K562 (cell line): ENCODE data around the gene ZNF346. TPM values are rescaled to one million over a fixed set of nuclear protein-coding genes. Genes with fewer than 3 reads are reported as not detected.

ENCODE experiments used
- ATAC-seq: fragments of 200-7000 bp; cut with Tn5 transposase; 3 replicates; pipeline ENCODE4 v1.9.1; 2020; ENCODE audit warnings: moderate library complexity
- BruUV-seq: library from RNA; stranded (reverse); fragments of 400-500 nt; replicated peaks from 2 replicates; lab custom pipeline; 2021; lab: Mats Ljungman, UMichigan
- CTCF ChIA-PET: fragments of 300-600 bp; formaldehyde crosslinking; extraction: SDS; loops from one replicate; lab custom pipeline; 2021; ENCODE audit warnings: low intra/inter-chr PET ratio; lab: Yijun Ruan, JAX
- POLR2A ChIA-PET: fragments of 300-600, 350-650 bp; sonication (Branson Sonifier 250); formaldehyde crosslinking; extraction: SDS; loops from one replicate; lab custom pipeline; 2021; ENCODE audit warnings: antibody characterized with exemption, inconsistent platforms; lab: Yijun Ruan, JAX
- DNase-seq, 4 experiments: peaks; one replicate each; pipeline versions ENCODE4 v3.0.0 to v3.0.0-alpha.2; 2011 to 2018; ENCODE audit warnings: low spot score in 3 of 4, mixed read lengths in 3 of 4; ENCODE audit errors: extremely low read depth in 1 of 4
- FAIRE-seq: peaks from 2 replicates; lab custom pipeline; 2011; peaks lifted over from hg19 to GRCh38; lab: Jason Lieb, UNC
- H2AFZ ChIP-seq: 2 replicates; pipeline ENCODE4 v1.6.0; 2011; ENCODE audit warnings: low read depth, low read length, control low read depth, inconsistent platforms
- H3K27ac ChIP-seq: fragments of 200-600 bp; 3 replicates; pipeline ENCODE4 v1.8.0; 2011; ENCODE audit warnings: low read depth, mild to moderate bottlenecking, control low read depth, inconsistent platforms, low read length, moderate library complexity, mixed read lengths; ENCODE audit errors: extremely low read depth
- H3K27me3 ChIP-seq, 2 experiments: fragments of 300-600 bp in 1 of 2; 2 replicates in 1 of 2; 3 replicates in 1 of 2; pipeline versions ENCODE4 v1.6.0 to v1.8.0; 2011; ENCODE audit warnings: inconsistent platforms in 2 of 2, low read length in 2 of 2, mild to moderate bottlenecking in 1 of 2, mixed read lengths in 1 of 2, moderate library complexity in 1 of 2; ENCODE audit not compliant: control insufficient read depth in 2 of 2, insufficient read depth in 2 of 2
- H3K36me3 ChIP-seq: fragments of 300-600 bp; 3 replicates; pipeline ENCODE4 v1.8.0; 2011; ENCODE audit warnings: mild to moderate bottlenecking, low read length, inconsistent platforms; ENCODE audit not compliant: control insufficient read depth, insufficient read depth
- H3K4me1 ChIP-seq, 2 experiments: fragments of 200-600 bp in 1 of 2; replicated peaks in 1 of 2; 2 replicates in 1 of 2; 3 replicates in 1 of 2; pipeline versions ENCODE4 v1.5.1 to v1.8.0; 2011; ENCODE audit warnings: inconsistent platforms in 2 of 2, low read length in 2 of 2, mild to moderate bottlenecking in 1 of 2, mixed read lengths in 1 of 2, moderate library complexity in 1 of 2; ENCODE audit not compliant: control insufficient read depth in 2 of 2, insufficient read depth in 2 of 2
- H3K4me2 ChIP-seq: 2 replicates; pipeline ENCODE4 v1.6.1; 2011; ENCODE audit warnings: low read length, control low read depth, inconsistent platforms, mixed read lengths; ENCODE audit not compliant: insufficient read depth
- H3K4me3 ChIP-seq: fragments of 200-600 bp; sonication (generic), shearing (Covaris generic); 2 replicates; pipeline ENCODE4 v1.5.1; 2016; ENCODE audit warnings: control low read depth, inconsistent platforms
- H3K79me2 ChIP-seq: fragments of 200-600 bp; 3 replicates; pipeline ENCODE4 v1.8.0; 2011; ENCODE audit warnings: low read length, inconsistent platforms; ENCODE audit not compliant: control insufficient read depth, insufficient read depth
- H3K9ac ChIP-seq, 2 experiments: 2 replicates each; pipeline versions ENCODE4 v1.6.0 to v1.6.1; 2011; ENCODE audit warnings: low read depth in 2 of 2, low read length in 2 of 2, control low read depth in 1 of 2, inconsistent platforms in 1 of 2, mild to moderate bottlenecking in 1 of 2, mixed read lengths in 1 of 2; ENCODE audit not compliant: insufficient read depth in 1 of 2
- H3K9me1 ChIP-seq: one replicate; pipeline ENCODE4 v1.6.0; 2011; ENCODE audit warnings: inconsistent platforms, mild to moderate bottlenecking, low read length, moderate library complexity; ENCODE audit not compliant: control insufficient read depth, insufficient read depth
- H3K9me3 ChIP-seq: replicated peaks from 2 replicates; pipeline ENCODE4 v1.5.1; 2011; ENCODE audit warnings: low read depth, low read length, inconsistent platforms; ENCODE audit not compliant: control insufficient read depth, insufficient read depth
- H4K20me1 ChIP-seq: replicated peaks from 2 replicates; pipeline ENCODE4 v1.6.1; 2011; ENCODE audit warnings: low read length, inconsistent platforms, mixed read lengths; ENCODE audit not compliant: control insufficient read depth, insufficient read depth
- ATF1 ChIP-seq, 2 experiments: fragments of 450-650 bp in 1 of 2; IDR thresholded peaks; 2 replicates each; pipeline ENCODE4 v1.6.1; 2016; ENCODE audit warnings: missing compliant biosample characterization in 1 of 2, missing genetic modification characterization in 1 of 2
- CHD4 ChIP-seq: fragments of 200-600 bp; sonication (generic); IDR thresholded peaks from 3 replicates; pipeline ENCODE4 v1.6.1; 2012; ENCODE audit warnings: low read depth, mild to moderate bottlenecking, mixed read lengths, low read length, inconsistent platforms; ENCODE audit not compliant: insufficient read depth, insufficient replicate concordance, poor library complexity, severe bottlenecking
- E2F1 ChIP-seq: sonication (generic); formaldehyde crosslinking; IDR thresholded peaks from 2 replicates; pipeline ENCODE4 v1.8.1; 2023; ENCODE audit warnings: mild to moderate bottlenecking, missing genetic modification reagents, moderate library complexity
- ESRRA ChIP-seq: fragments of 450-650 bp; IDR thresholded peaks from 2 replicates; pipeline ENCODE4 v1.6.1; 2014; ENCODE audit warnings: low read depth, mild to moderate bottlenecking, moderate library complexity, borderline replicate concordance
- FIP1L1 ChIP-seq: fragments of 200-400 bp; formaldehyde crosslinking; IDR thresholded peaks from 2 replicates; pipeline ENCODE4 v1.6.1; 2018; ENCODE audit warnings: mild to moderate bottlenecking, low read depth, low read length; ENCODE audit not compliant: poor library complexity, severe bottlenecking
- HMG20B ChIP-seq: fragments of 250-450 bp; sonication (Bioruptor Pico); IDR thresholded peaks from 2 replicates; pipeline ENCODE4 v1.5.0; 2021; ENCODE audit warnings: mild to moderate bottlenecking
- MBD2 ChIP-seq: sonication (generic); IDR thresholded peaks from 2 replicates; pipeline ENCODE4 v1.6.1; 2016; ENCODE audit warnings: low read depth, borderline replicate concordance
- PHF21A ChIP-seq: fragments of 450-650 bp; IDR thresholded peaks from 2 replicates; pipeline ENCODE4 v1.6.1; 2017; ENCODE audit warnings: low read depth, borderline replicate concordance
- PTRF ChIP-seq: fragments of 450-650 bp; IDR thresholded peaks from 2 replicates; pipeline ENCODE4 v1.6.1; 2016; ENCODE audit warnings: mild to moderate bottlenecking, missing genetic modification characterization, missing compliant biosample characterization
- RAD21 ChIP-seq, 2 experiments: fragments of 250-450 bp in 1 of 2; fragments of 450-650 bp in 1 of 2; sonication (Bioruptor Pico) in 1 of 2; formaldehyde crosslinking in 1 of 2; IDR thresholded peaks in 1 of 2; conservative IDR thresholded peaks in 1 of 2; 2 replicates each; pipeline versions ENCODE4 v1.4.0 to v1.8.0; 2020 to 2022; ENCODE audit warnings: mild to moderate bottlenecking in 2 of 2, moderate library complexity in 1 of 2
- SAFB ChIP-seq: fragments of 200-400 bp; formaldehyde crosslinking; IDR thresholded peaks from 2 replicates; pipeline ENCODE4 v1.6.1; 2017; ENCODE audit warnings: low read depth, low read length, borderline replicate concordance
- SNRNP70 ChIP-seq: fragments of 200-400 bp; formaldehyde crosslinking; optimal IDR thresholded peaks from 2 replicates; pipeline ENCODE3; 2017; ENCODE audit warnings: low read depth, low read length
- SOX6 ChIP-seq: fragments of 450-650 bp; IDR thresholded peaks from 2 replicates; pipeline ENCODE4 v1.6.1; 2014; ENCODE audit warnings: mild to moderate bottlenecking
- TAL1 ChIP-seq: fragments of 450-650 bp; IDR thresholded peaks from 2 replicates; pipeline ENCODE4 v1.6.1; 2016; ENCODE audit warnings: mild to moderate bottlenecking
- TBL1XR1 ChIP-seq, 2 experiments: IDR thresholded peaks; 2 replicates each; pipeline ENCODE4 v1.6.1; 2012; ENCODE audit warnings: improper control_type of control experiment in 2 of 2, low read length in 2 of 2, mild to moderate bottlenecking in 1 of 2
- TGIF2 ChIP-seq: sonication (generic); formaldehyde crosslinking; IDR thresholded peaks from 2 replicates; pipeline ENCODE4 v1.8.1; 2022; ENCODE audit warnings: mild to moderate bottlenecking, missing genetic modification reagents, moderate library complexity
- ZNF764 ChIP-seq: fragments of 250-450 bp; sonication (Bioruptor Pico); IDR thresholded peaks from 2 replicates; pipeline ENCODE4 v1.4.0; 2020; ENCODE audit warnings: low read depth, mild to moderate bottlenecking, moderate library complexity
- WGBS: fragments of 100-300 bp; shearing (Covaris generic); methylation state at CpG from one replicate; pipeline ENCODE4 v1.1.6; 2016; ENCODE audit warnings: low coverage, mixed read lengths; ENCODE audit not compliant: insufficient coverage; ENCODE audit errors: missing lambda C conversion rate; 5-methylcytosine and 5-hydroxymethylcytosine counted together
- in situ Hi-C: fragments of 300-500 bp; cut with MboI; formaldehyde crosslinking; loops from 4 replicates; pipeline ENCODE4 v1.15.0; 2018; ENCODE audit warnings: inconsistent platforms, mixed read lengths
- intact Hi-C: fragments of 100-400 bp; cut with micrococcal nuclease; formaldehyde crosslinking; loops from 2 replicates; pipeline ENCODE4 v1.14.2; 2022
- polyA plus RNA-seq, 8 experiments: library from polyadenylated mRNA; depleted of rRNA in 4 of 8; stranded (reverse) in 5 of 8; unstranded in 3 of 8; fragments of >200 nt; fragmentation: Nextera tagmentation in 2 of 8; fragmentation: Illumina TruSeq in 1 of 8; extraction: Ambion mirVana in 2 of 8; extraction: Trizol in 1 of 8; gene quantifications; 2 replicates each; pipeline versions ENCODE4 v1.2.1 to v1.2.3, GENCODE V29; 2011 to 2014; ENCODE audit warnings: inconsistent platforms in 1 of 8, missing spikeins in 1 of 8
- total RNA-seq, 7 experiments: library from RNA; depleted of rRNA in 6 of 7; stranded (reverse); fragments of >200 nt in 6 of 7; fragmentation: Illumina TruSeq in 2 of 7; extraction: Trizol in 2 of 7; gene quantifications; 2 replicates each; pipeline versions ENCODE4 v1.2.1 to v1.2.3, GENCODE V29; 2011 to 2021; ENCODE audit warnings: low replicate concordance in 1 of 7
- TF ChIP-seq, protein P1 (sequence below): fragments of 450-650 bp; IDR thresholded peaks from 2 replicates; pipeline ENCODE4 v1.6.1; 2018; ENCODE audit warnings: mild to moderate bottlenecking, low read depth; ENCODE audit not compliant: partially characterized antibody

ZNF346 gene
- total and polyA plus RNA-seq, 9 of the 15 experiments (the other 6 are each of a cell fraction or from before 2014, with no cell fraction given): 5.0 to 25.1 (median 20.1) TPM

DNA sequence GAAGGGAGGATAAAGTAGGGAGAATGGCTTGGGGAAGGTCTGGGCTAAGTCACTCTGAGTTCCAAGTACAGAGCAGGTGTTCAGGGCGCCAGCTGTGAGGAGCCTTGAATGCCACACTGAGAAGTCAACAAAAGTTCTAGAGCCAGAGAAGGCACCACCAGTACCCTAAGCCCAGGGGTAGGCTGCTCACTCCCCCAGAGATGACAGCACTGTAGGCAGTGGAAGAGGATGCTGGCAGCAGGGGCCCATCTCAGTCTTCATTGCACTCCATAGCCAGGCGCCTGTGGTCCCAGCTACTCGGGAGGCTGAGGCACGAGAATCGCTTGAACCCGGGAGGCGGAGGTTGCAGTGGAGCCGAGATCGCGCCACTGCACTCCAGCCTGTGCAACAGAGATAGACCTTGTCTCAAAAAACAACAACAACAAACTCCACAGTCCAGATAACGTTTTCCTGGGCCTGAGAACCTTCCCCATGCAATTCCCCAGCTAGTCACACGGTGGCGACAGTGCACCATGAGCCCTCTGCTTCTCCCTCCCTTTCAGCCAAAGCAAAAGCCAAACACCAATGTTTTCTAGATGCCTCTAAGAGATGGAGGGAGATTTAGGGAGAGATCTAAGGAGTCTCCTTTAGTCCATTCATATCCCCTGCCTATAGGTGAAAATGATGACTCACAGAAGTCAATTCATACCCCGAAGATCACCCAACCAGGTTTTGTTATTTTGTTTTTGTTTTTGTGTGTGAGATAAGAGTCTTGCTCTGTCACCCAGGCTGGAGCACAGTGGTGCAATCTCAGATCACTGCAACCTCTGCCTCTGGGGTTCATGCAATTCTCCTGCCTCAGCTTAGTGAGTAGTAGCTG lies 91.3 kb downstream of the ZNF346 start:
- Histone ChIP-seq H3K4me1 (peaks cover 15 to 29% of the 10 kb centered on the region in 2 experiments; a peak in 4 of 5 replicates), H3K4me2 (peak overlapping the region; percentile 2; the same call in 1 of the 2 replicates), H3K9me3 (no peaks in the 10 kb centered on the region), H3K4me3 (no peak overlapping the region), H3K9ac (peak overlapping the region in 1 of 2 experiments; percentile 21; a peak in 1 of 4 replicates), H4K20me1 (peaks cover 15% of the 10 kb centered on the region), H3K79me2 (no peaks in the 10 kb centered on the region), H3K27ac (no peak overlapping the region), H3K36me3 (no peaks in the 10 kb centered on the region), H2AFZ (no peak overlapping the region), H3K27me3 (no peaks in the 10 kb centered on the region), H3K9me1 (no peaks in the 10 kb centered on the region)
- FAIRE-seq (peak; percentile 95), ATAC-seq (peak; percentile 71), DNase-seq (peak; percentile 79 to 89 (median 84))
- ChIA-PET POLR2A (interaction anchor here (0.5 to 1.1 kb wide), 12 partner anchors 9 to 452 kb away, joined by 3 to 6 read pairs (median 3); partner anchors contain the start of genes PRELID1 and RAB24), CTCF (interaction anchor here (0.7 to 2.2 kb wide), 4 partner anchors 42 to 341 kb away, joined by 3 to 9 read pairs (median 4); no protein-coding TSS in a partner anchor)
- in situ Hi-C loops (loop anchor here (5.0 to 25.0 kb wide), 3 partner anchors 341 to 1376 kb away; no protein-coding TSS in a partner anchor), intact Hi-C loops (loop anchor here (1.0 to 10.0 kb wide), 6 partner anchors 187 to 341 kb away; partner anchors contain the start of genes HK3 and PRR7)
- no TSS peak for BruUV-seq
- 7% methylated on average over 14 of the region's 14 CpGs for WGBS
- no peak for TF ChIP-seq HMG20B (CRISPR knock-in tag)
- no peak for TF ChIP-seq CHD4
- TF ChIP-seq TBL1XR1 (IDR thresholded peaks at IDR 0.05; ENCODE audit: low read length in 2 of 2): peak in 1 of 2 experiments; percentile 29; a peak in 1 of 4 replicates
- 0 out of 2 replicates have a peak, but pooled peaks have one; percentile 19 for TF ChIP-seq ESRRA
- no peak for TF ChIP-seq E2F1 (CRISPR knock-in tag)
- TF ChIP-seq RAD21 (CRISPR knock-in tag; conservative IDR thresholded peaks at IDR 0.05 in 1 of 2, IDR thresholded peaks at IDR 0.05 in 1 of 2): peak; percentile 95 to 96
- TF ChIP-seq PTRF (tag): no peak
- TF ChIP-seq SAFB: no peak
- TF ChIP-seq PHF21A: peak; percentile 88; the same call in 1 of the 2 replicates
- no peak for TF ChIP-seq TGIF2 (CRISPR knock-in tag)
- peak; percentile 77 for TF ChIP-seq SOX6
- no peak for TF ChIP-seq SNRNP70
- TF ChIP-seq TAL1: peak; percentile 91
- TF ChIP-seq ATF1 (CRISPR knock-in tag; IDR thresholded peaks at IDR 0.05): no peak
- TF ChIP-seq ATF1 (tag; IDR thresholded peaks at IDR 0.05): no peak; the same call in 1 of the 2 replicates
- TF ChIP-seq MBD2: no peak
- TF ChIP-seq FIP1L1: no peak
- TF ChIP-seq, protein P1, sequence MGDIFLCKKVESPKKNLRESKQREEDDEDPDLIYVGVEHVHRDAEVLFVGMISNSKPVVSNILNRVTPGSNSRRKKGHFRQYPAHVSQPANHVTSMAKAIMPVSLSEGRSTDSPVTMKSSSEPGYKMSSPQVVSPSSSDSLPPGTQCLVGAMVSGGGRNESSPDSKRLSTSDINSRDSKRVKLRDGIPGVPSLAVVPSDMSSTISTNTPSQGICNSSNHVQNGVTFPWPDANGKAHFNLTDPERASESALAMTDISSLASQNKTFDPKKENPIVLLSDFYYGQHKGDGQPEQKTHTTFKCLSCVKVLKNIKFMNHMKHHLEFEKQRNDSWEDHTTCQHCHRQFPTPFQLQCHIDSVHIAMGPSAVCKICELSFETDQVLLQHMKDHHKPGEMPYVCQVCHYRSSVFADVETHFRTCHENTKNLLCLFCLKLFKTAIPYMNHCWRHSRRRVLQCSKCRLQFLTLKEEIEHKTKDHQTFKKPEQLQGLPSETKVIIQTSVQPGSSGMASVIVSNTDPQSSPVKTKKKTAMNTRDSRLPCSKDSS: no peak
- no peak for TF ChIP-seq ZNF764 (CRISPR knock-in tag)
